HEK293 (cell line): ENCODE results near the gene PDE6H.

Experiments used
- CTCF ChIA-PET: fragments of 350-600 bp; formaldehyde crosslinking; extraction: SDS; loops from one replicate; lab custom pipeline; 2021; ENCODE audit warnings: antibody characterized with exemption; lab: Yijun Ruan, JAX
- POLR2A ChIA-PET: fragments of 300-600 bp; formaldehyde crosslinking; extraction: SDS; loops from one replicate; lab custom pipeline; 2020; ENCODE audit warnings: antibody characterized with exemption, inconsistent platforms; lab: Yijun Ruan, JAX
- H3K27ac ChIP-seq: fragments of 200-500 bp; sonication (Bioruptor generic); 2 replicates; pipeline ENCODE4 v1.5.1; 2014; ENCODE audit warnings: low read depth, low read length, control low read depth, inconsistent platforms; ENCODE audit errors: extremely low read depth
- H3K36me3 ChIP-seq, 2 experiments: fragments of 200-500 bp in 1 of 2; sonication (Bioruptor generic) in 1 of 2; 1 replicate in 1 of 2; 2 replicates in 1 of 2; pipeline ENCODE4 v1.5.1; 2014 to 2017; ENCODE audit warnings: inconsistent platforms in 2 of 2, low read length in 2 of 2; ENCODE audit not compliant: control insufficient read depth in 2 of 2, insufficient read depth in 1 of 2
- H3K4me1 ChIP-seq: fragments of 200-500 bp; sonication (Bioruptor generic); 2 replicates; pipeline ENCODE4 v1.5.1; 2014; ENCODE audit warnings: mild to moderate bottlenecking, low read length, inconsistent platforms; ENCODE audit not compliant: control insufficient read depth, insufficient read depth
- H3K4me3 ChIP-seq: 2 replicates; pipeline ENCODE4 v1.5.1; 2011; ENCODE audit warnings: low read depth, mild to moderate bottlenecking, control low read depth, low read length, moderate library complexity
- H3K9me3 ChIP-seq: fragments of 200-500 bp; sonication (Bioruptor generic); 2 replicates; pipeline ENCODE4 v1.5.1; 2014; ENCODE audit warnings: low read depth, low read length, inconsistent platforms; ENCODE audit not compliant: control insufficient read depth, insufficient read depth
- HOXA7 ChIP-seq: sonication (generic); formaldehyde crosslinking; IDR thresholded peaks from 2 replicates; pipeline ENCODE4 v1.8.1; 2022; ENCODE audit warnings: missing genetic modification reagents, borderline replicate concordance
- KLF10 ChIP-seq: fragments of 450-650 bp; IDR thresholded peaks from 2 replicates; pipeline ENCODE4 v1.5.1; 2018; ENCODE audit warnings: missing biosample characterization, mild to moderate bottlenecking, missing genetic modification characterization
- RBAK ChIP-seq: fragments of 450-650 bp; formaldehyde crosslinking; IDR thresholded peaks from 2 replicates; pipeline ENCODE4 v1.5.1; 2016; ENCODE audit warnings: missing biosample characterization, missing genetic modification characterization
- ZBTB20 ChIP-seq: fragments of 450-650 bp; formaldehyde crosslinking; IDR thresholded peaks from 2 replicates; pipeline ENCODE4 v1.5.1; 2016; ENCODE audit warnings: missing biosample characterization, missing genetic modification characterization
- ZNF184 ChIP-seq: fragments of 450-650 bp; IDR thresholded peaks from 2 replicates; pipeline ENCODE4 v1.5.1; 2018; ENCODE audit warnings: missing biosample characterization, mild to moderate bottlenecking, missing genetic modification characterization
- ZNF202 ChIP-seq: fragments of 450-650 bp; formaldehyde crosslinking; IDR thresholded peaks from 2 replicates; pipeline ENCODE4 v1.5.1; 2016; ENCODE audit warnings: missing biosample characterization, missing genetic modification characterization, borderline replicate concordance
- ZNF404 ChIP-seq: fragments of 450-650 bp; formaldehyde crosslinking; IDR thresholded peaks from 2 replicates; pipeline ENCODE4 v1.5.1; 2017; ENCODE audit warnings: missing biosample characterization, missing genetic modification characterization
- ZNF560 ChIP-seq: fragments of 450-650 bp; formaldehyde crosslinking; IDR thresholded peaks from 2 replicates; pipeline ENCODE4 v1.5.1; 2017; ENCODE audit warnings: missing biosample characterization, missing genetic modification characterization, borderline replicate concordance
- ZNF621 ChIP-seq: fragments of 450-650 bp; formaldehyde crosslinking; IDR thresholded peaks from 2 replicates; pipeline ENCODE4 v1.5.1; 2017; ENCODE audit warnings: missing biosample characterization, missing genetic modification characterization
- ZNF776 ChIP-seq: fragments of 450-650 bp; formaldehyde crosslinking; IDR thresholded peaks from 2 replicates; pipeline ENCODE4 v1.5.0; 2017; ENCODE audit warnings: missing biosample characterization, missing genetic modification characterization, borderline replicate concordance
- ZNF777 ChIP-seq: fragments of 450-650 bp; formaldehyde crosslinking; IDR thresholded peaks from 2 replicates; pipeline ENCODE4 v1.5.1; 2017; ENCODE audit warnings: missing biosample characterization, missing genetic modification characterization, borderline replicate concordance
- ZSCAN16 ChIP-seq: fragments of 450-650 bp; formaldehyde crosslinking; IDR thresholded peaks from 2 replicates; pipeline ENCODE4 v1.5.1; 2016; ENCODE audit warnings: missing biosample characterization, missing genetic modification characterization
- TF ChIP-seq, protein P1 (sequence below): fragments of 450-650 bp; formaldehyde crosslinking; IDR thresholded peaks from 2 replicates; pipeline ENCODE4 v1.5.1; 2016; ENCODE audit warnings: missing biosample characterization, missing genetic modification characterization
- TF ChIP-seq, protein P2 (sequence below): fragments of 450-650 bp; formaldehyde crosslinking; IDR thresholded peaks from 2 replicates; pipeline ENCODE4 v1.5.1; 2017; ENCODE audit warnings: missing biosample characterization, missing genetic modification characterization
- TF ChIP-seq, protein P3 (sequence below): fragments of 450-650 bp; formaldehyde crosslinking; IDR thresholded peaks from 2 replicates; pipeline ENCODE4 v1.5.1; 2016; ENCODE audit warnings: missing biosample characterization, missing genetic modification characterization, low read depth
- TF ChIP-seq, protein P4 (sequence below): fragments of 450-650 bp; formaldehyde crosslinking; IDR thresholded peaks from 2 replicates; pipeline ENCODE4 v1.5.1; 2016; ENCODE audit warnings: missing biosample characterization, missing genetic modification characterization
- TF ChIP-seq, protein P5 (sequence below): fragments of 450-650 bp; formaldehyde crosslinking; IDR thresholded peaks from 2 replicates; pipeline ENCODE4 v1.5.1; 2016; ENCODE audit warnings: missing biosample characterization, missing genetic modification characterization

PDE6H gene

DNA sequence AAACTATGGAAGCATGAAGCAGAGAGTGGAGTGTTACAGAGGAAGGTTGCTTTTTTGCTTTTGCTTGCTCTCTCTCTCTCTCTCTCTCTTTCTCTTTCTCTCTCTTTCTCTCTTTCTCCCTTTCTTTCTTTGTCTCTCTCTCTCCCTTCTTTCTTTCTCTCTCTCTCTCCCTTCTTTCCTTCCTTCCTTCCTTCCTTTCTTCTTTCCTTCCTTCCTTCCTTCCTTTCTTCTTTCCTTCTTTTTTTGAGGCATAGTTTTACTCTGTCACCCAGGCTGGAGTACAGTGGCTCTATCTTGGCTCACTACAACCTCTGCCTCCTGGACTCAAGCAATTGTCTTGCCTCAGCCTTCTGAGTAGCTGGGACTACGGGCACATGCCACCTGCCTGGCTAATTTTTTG is 19.1 kb upstream of the PDE6H start (continued):
- TF ChIP-seq, protein P1, sequence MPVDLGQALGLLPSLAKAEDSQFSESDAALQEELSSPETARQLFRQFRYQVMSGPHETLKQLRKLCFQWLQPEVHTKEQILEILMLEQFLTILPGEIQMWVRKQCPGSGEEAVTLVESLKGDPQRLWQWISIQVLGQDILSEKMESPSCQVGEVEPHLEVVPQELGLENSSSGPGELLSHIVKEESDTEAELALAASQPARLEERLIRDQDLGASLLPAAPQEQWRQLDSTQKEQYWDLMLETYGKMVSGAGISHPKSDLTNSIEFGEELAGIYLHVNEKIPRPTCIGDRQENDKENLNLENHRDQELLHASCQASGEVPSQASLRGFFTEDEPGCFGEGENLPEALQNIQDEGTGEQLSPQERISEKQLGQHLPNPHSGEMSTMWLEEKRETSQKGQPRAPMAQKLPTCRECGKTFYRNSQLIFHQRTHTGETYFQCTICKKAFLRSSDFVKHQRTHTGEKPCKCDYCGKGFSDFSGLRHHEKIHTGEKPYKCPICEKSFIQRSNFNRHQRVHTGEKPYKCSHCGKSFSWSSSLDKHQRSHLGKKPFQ (tag by site-specific recombination): no peak
- TF ChIP-seq, protein P2, sequence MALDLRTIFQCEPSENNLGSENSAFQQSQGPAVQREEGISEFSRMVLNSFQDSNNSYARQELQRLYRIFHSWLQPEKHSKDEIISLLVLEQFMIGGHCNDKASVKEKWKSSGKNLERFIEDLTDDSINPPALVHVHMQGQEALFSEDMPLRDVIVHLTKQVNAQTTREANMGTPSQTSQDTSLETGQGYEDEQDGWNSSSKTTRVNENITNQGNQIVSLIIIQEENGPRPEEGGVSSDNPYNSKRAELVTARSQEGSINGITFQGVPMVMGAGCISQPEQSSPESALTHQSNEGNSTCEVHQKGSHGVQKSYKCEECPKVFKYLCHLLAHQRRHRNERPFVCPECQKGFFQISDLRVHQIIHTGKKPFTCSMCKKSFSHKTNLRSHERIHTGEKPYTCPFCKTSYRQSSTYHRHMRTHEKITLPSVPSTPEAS (tag by site-specific recombination): no peak
- TF ChIP-seq, protein P3, sequence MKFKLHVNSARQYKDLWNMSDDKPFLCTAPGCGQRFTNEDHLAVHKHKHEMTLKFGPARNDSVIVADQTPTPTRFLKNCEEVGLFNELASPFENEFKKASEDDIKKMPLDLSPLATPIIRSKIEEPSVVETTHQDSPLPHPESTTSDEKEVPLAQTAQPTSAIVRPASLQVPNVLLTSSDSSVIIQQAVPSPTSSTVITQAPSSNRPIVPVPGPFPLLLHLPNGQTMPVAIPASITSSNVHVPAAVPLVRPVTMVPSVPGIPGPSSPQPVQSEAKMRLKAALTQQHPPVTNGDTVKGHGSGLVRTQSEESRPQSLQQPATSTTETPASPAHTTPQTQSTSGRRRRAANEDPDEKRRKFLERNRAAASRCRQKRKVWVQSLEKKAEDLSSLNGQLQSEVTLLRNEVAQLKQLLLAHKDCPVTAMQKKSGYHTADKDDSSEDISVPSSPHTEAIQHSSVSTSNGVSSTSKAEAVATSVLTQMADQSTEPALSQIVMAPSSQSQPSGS (tag by site-specific recombination): no peak
- TF ChIP-seq ZNF560 (tag by site-specific recombination): no peak
- TF ChIP-seq ZNF777: no peak
- TF ChIP-seq ZNF202 (tag by site-specific recombination): no peak
- TF ChIP-seq, all 188 proteins: peak for 2

DNA sequence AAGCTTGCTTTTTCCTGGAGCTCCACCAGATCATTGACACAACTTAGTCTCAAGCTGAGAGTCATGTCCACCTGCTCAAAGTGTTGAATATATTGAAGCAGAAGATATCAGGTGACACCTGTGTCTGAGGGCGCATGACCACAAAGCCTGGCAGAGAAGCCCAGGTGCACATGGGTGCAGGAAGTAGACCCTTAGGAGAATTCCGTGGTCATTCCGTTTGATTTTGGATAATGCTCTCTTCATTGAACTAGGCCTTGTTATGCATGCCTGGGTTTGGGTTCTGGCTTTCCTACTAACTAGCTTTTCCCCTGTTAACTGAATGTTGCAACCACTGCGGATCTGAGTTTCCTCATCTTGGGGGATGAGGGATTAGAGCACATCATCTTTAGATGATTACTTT is 18.6 kb upstream of the PDE6H start:
- ChIA-PET POLR2A (no interaction called here), CTCF (no interaction called here)
- no peak for TF ChIP-seq KLF10 (tag by site-specific recombination)
- no peak for TF ChIP-seq HOXA7 (CRISPR knock-in tag)
- TF ChIP-seq, protein P4, sequence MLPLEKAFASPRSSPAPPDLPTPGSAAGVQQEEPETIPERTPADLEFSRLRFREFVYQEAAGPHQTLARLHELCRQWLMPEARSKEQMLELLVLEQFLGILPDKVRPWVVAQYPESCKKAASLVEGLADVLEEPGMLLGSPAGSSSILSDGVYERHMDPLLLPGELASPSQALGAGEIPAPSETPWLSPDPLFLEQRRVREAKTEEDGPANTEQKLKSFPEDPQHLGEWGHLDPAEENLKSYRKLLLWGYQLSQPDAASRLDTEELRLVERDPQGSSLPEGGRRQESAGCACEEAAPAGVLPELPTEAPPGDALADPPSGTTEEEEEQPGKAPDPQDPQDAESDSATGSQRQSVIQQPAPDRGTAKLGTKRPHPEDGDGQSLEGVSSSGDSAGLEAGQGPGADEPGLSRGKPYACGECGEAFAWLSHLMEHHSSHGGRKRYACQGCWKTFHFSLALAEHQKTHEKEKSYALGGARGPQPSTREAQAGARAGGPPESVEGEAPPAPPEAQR: no peak
- TF ChIP-seq RBAK (tag by site-specific recombination): no peak
- TF ChIP-seq ZNF404 (tag by site-specific recombination): no peak
- no peak for TF ChIP-seq ZBTB20 (tag by site-specific recombination)
- TF ChIP-seq ZNF184 (tag by site-specific recombination): no peak
- no peak for TF ChIP-seq ZNF621 (tag by site-specific recombination)
- TF ChIP-seq ZSCAN16 (tag by site-specific recombination): no peak
- TF ChIP-seq ZNF776 (tag by site-specific recombination): no peak
- TF ChIP-seq, protein P5, sequence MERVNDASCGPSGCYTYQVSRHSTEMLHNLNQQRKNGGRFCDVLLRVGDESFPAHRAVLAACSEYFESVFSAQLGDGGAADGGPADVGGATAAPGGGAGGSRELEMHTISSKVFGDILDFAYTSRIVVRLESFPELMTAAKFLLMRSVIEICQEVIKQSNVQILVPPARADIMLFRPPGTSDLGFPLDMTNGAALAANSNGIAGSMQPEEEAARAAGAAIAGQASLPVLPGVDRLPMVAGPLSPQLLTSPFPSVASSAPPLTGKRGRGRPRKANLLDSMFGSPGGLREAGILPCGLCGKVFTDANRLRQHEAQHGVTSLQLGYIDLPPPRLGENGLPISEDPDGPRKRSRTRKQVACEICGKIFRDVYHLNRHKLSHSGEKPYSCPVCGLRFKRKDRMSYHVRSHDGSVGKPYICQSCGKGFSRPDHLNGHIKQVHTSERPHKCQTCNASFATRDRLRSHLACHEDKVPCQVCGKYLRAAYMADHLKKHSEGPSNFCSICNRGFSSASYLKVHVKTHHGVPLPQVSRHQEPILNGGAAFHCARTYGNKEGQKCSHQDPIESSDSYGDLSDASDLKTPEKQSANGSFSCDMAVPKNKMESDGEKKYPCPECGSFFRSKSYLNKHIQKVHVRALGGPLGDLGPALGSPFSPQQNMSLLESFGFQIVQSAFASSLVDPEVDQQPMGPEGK (tag by site-specific recombination): no peak
- Histone ChIP-seq H3K36me3 (no peaks in the 10 kb centered on the region), H3K9me3 (no peaks in the 10 kb centered on the region), H3K4me3 (no peak overlapping the region), H3K4me1 (no peaks in the 10 kb centered on the region), H3K27ac (no peak overlapping the region)
